B cell (primary cell): Measurements from ENCODE around the gene PYCARD. TPM values are rescaled to one million over a fixed set of nuclear protein-coding genes. Genes with fewer than 3 reads are reported as not detected.

ENCODE experiments used
- ATAC-seq: fragments of 200-7000 bp; cut with Tn5 transposase; one replicate; pipeline ENCODE4 v1.10.0; 2021; ENCODE audit warnings: low read depth, mild to moderate bottlenecking, moderate number of reproducible peaks, moderate library complexity
- CTCF ChIA-PET: fragments of 350-600 bp; sonication (Branson Sonifier 250); formaldehyde crosslinking; loops from one replicate; lab custom pipeline; 2021; ENCODE audit warnings: antibody characterized with exemption, inconsistent platforms; lab: Charles Lee
- POLR2A ChIA-PET: fragments of 350-600 bp; sonication (Branson Sonifier 250); formaldehyde crosslinking; loops from one replicate; lab custom pipeline; 2021; ENCODE audit warnings: antibody characterized with exemption; lab: Charles Lee
- DNase-seq: peaks from one replicate; pipeline ENCODE4 v3.0.0; 2013
- H2AFZ ChIP-seq: 2 replicates; pipeline ENCODE4 v1.6.1; 2012; ENCODE audit warnings: mild to moderate bottlenecking, low read depth, low read length; ENCODE audit not compliant: insufficient read depth, poor library complexity, severe bottlenecking
- H3K27ac ChIP-seq, 2 donors: 1 replicate in 1 of 2; 2 replicates in 1 of 2; pipeline ENCODE4 v1.5.1; 2012 to 2013; ENCODE audit warnings: low read length in 2 of 2, mild to moderate bottlenecking in 2 of 2, moderate library complexity in 1 of 2
- H3K27me3 ChIP-seq, 4 experiments: fragments of 200-600 bp in 1 of 4; sonication (generic) in 1 of 4; replicated peaks in 1 of 4; 1 replicate in 2 of 4; 2 replicates in 2 of 4; pipeline versions ENCODE4 v1.6.1 to v1.7.0; 2013 to 2016; ENCODE audit warnings: low read length in 3 of 4, mild to moderate bottlenecking in 2 of 4, mixed read lengths in 1 of 4, moderate library complexity in 1 of 4; ENCODE audit not compliant: insufficient read depth in 4 of 4, control insufficient read depth in 3 of 4; ENCODE audit errors: control extremely low read depth in 1 of 4
- H3K36me3 ChIP-seq, 2 experiments: replicated peaks in 1 of 2; 1 replicate in 1 of 2; 2 replicates in 1 of 2; pipeline versions ENCODE4 v1.6.1 to v1.7.1; 2013; ENCODE audit warnings: low read length in 1 of 2; ENCODE audit not compliant: insufficient read depth in 2 of 2, control insufficient read depth in 1 of 2; ENCODE audit errors: control extremely low read depth in 1 of 2, extremely low read depth in 1 of 2
- H3K4me1 ChIP-seq, 2 donors: fragments of 200-600 bp in 1 of 2; sonication (generic) in 1 of 2; 1 replicate in 1 of 2; 2 replicates in 1 of 2; pipeline versions ENCODE4 v1.5.1 to v1.6.1; 2013 to 2017; ENCODE audit warnings: low read length in 2 of 2; ENCODE audit not compliant: control insufficient read depth in 2 of 2, insufficient read depth in 2 of 2
- H3K4me2 ChIP-seq: replicated peaks from 2 replicates; pipeline ENCODE3; 2012; ENCODE audit warnings: mild to moderate bottlenecking, low read depth, low read length; ENCODE audit not compliant: poor library complexity, severe bottlenecking
- H3K4me3 ChIP-seq, 5 experiments: fragments of 200-600 bp in 1 of 5; sonication (generic) in 1 of 5; 1 replicate in 3 of 5; 2 replicates in 2 of 5; pipeline versions ENCODE4 v1.5.1 to v1.7.0; 2011 to 2016; ENCODE audit warnings: low read length in 4 of 5, mild to moderate bottlenecking in 4 of 5, low read depth in 2 of 5, control low read depth in 1 of 5, moderate library complexity in 1 of 5; ENCODE audit not compliant: insufficient read depth in 1 of 5; ENCODE audit errors: control extremely low read depth in 1 of 5, extremely low read depth in 1 of 5
- H3K79me2 ChIP-seq: fragments of 200-600 bp; sonication (generic); one replicate; pipeline ENCODE4 v1.6.0; 2016; ENCODE audit warnings: low read length; ENCODE audit not compliant: control insufficient read depth, insufficient read depth
- H3K9ac ChIP-seq: fragments of 200-600 bp; sonication (generic); 2 replicates; pipeline ENCODE4 v1.6.1; 2017; ENCODE audit warnings: mild to moderate bottlenecking, low read length, moderate library complexity
- H3K9me3 ChIP-seq, 3 donors: one replicate each; pipeline versions ENCODE4 v1.6.1 to v1.7.1; 2013; ENCODE audit warnings: low read length in 2 of 3; ENCODE audit not compliant: control insufficient read depth in 2 of 3, insufficient read depth in 1 of 3; ENCODE audit errors: control extremely low read depth in 1 of 3
- H4K20me1 ChIP-seq: 2 replicates; pipeline ENCODE4 v1.6.0; 2012; ENCODE audit warnings: mild to moderate bottlenecking, low read length; ENCODE audit not compliant: insufficient read depth, control insufficient read depth, poor library complexity, severe bottlenecking
- H3K27ac Mint-ChIP-seq: one replicate; pipeline ENCODE4 v1.8.0; 2021; ENCODE audit warnings: mixed read lengths
- H3K27me3 Mint-ChIP-seq: one replicate; pipeline ENCODE4 v1.8.0; 2021; ENCODE audit warnings: mixed read lengths
- H3K4me1 Mint-ChIP-seq: one replicate; pipeline ENCODE4 v1.8.0; 2021; ENCODE audit warnings: mixed read lengths
- H3K4me3 Mint-ChIP-seq: one replicate; pipeline ENCODE4 v1.8.0; 2021; ENCODE audit warnings: mixed read lengths
- H3K9me3 Mint-ChIP-seq: one replicate; pipeline ENCODE4 v1.8.0; 2022; ENCODE audit warnings: mixed read lengths; ENCODE audit not compliant: insufficient read depth
- CTCF ChIP-seq: fragments of 200-600 bp; IDR thresholded peaks from one replicate; pipeline ENCODE4 v1.8.0; 2022; ENCODE audit warnings: antibody characterized with exemption, mild to moderate bottlenecking
- EZH2 ChIP-seq: IDR thresholded peaks from 2 replicates; pipeline ENCODE4 v1.6.1; 2012; ENCODE audit warnings: borderline replicate concordance, low read depth, mild to moderate bottlenecking, moderate library complexity, low read length; ENCODE audit not compliant: insufficient read depth, poor library complexity, severe bottlenecking
- WGBS: methylation state at CpG from one replicate; pipeline ENCODE4 v1.1.5; 2013; ENCODE audit warnings: missing lambda C conversion rate; ENCODE audit not compliant: insufficient coverage; 5-methylcytosine and 5-hydroxymethylcytosine counted together
- intact Hi-C: fragments of 100-400 bp; cut with micrococcal nuclease; formaldehyde crosslinking; loops from one replicate; pipeline ENCODE4 v1.10.0; 2022
- polyA plus RNA-seq: library from polyadenylated mRNA; depleted of rRNA; stranded (reverse); fragments of >200 nt; gene quantifications from 2 replicates; pipeline ENCODE4 v1.2.3, GENCODE V29; 2012
- total RNA-seq, 2 donors: library from RNA; stranded (reverse); fragments of 120-200 nt in 1 of 2; gene quantifications; 1 replicate in 1 of 2; 2 replicates in 1 of 2; pipeline versions ENCODE4 v1.2.3 to v1.2.4, GENCODE V29; 2013 to 2022

Gene PYCARD
- total and polyA plus RNA-seq, 2 donors (not counting 1 experiment from before 2014, with no cell fraction given), result 35.7 to 72.0 TPM

- Histone ChIP-seq H3K27me3 (no peaks in the 10 kb centered on the region), H3K36me3 (peaks cover 0 to 81% of the 10 kb centered on the region in 2 experiments), H3K4me1 (no peaks in the 10 kb centered on the region), H3K9ac (no peak overlapping the region), H3K4me3 (no peak overlapping the region), H3K79me2 (peaks cover 31% of the 10 kb centered on the region), H3K27ac (no peak overlapping the region), H4K20me1 (peaks cover 85% of the 10 kb centered on the region), H2AFZ (no peak overlapping the region), H3K4me2 (no peak overlapping the region), H3K9me3 (no peaks in the 10 kb centered on the region)
- DNase-seq (no peak), ATAC-seq (no peak)
- Mint-ChIP-seq H3K4me3 (no peak overlapping the region), H3K27ac (peak overlapping the region; percentile 8), H3K9me3 (no peaks in the 10 kb centered on the region), H3K4me1 (peaks cover 19% of the 10 kb centered on the region), H3K27me3 (no peaks in the 10 kb centered on the region)
- ChIA-PET CTCF (interaction anchor here (1.1 kb wide), 1 partner anchor 189 kb away, joined by 3 read pairs; no protein-coding TSS in a partner anchor), POLR2A (interaction anchor here (1.0 kb wide), 1 partner anchor 10 kb away, joined by 3 read pairs; no protein-coding TSS in a partner anchor)
- WGBS, result 96% methylated on average over 9 of the region's 16 CpGs
- TF ChIP-seq CTCF (no peak), EZH2 (no peak)
- intact Hi-C loops, result no loop called here
These were observed 9.5 kb downstream of the PYCARD start for GRCh38 chr16:31192856-31193642.
